ENCODE results near the gene SEMA6C. TPM values are rescaled to one million over a fixed set of nuclear protein-coding genes. Genes with fewer than 3 reads are reported as not detected.

The SEMA6C gene
- total and polyA plus RNA-seq, 2 of the 8 experiments (the other 6 are each of a cell fraction or from before 2014, with no cell fraction given): 12.2 to 15.7 TPM

- Histone ChIP-seq H4K5ac (ENCODE audit: insufficient read length, low read depth, low read length) (peak overlapping the region; percentile 22), H2AFZ (ENCODE audit: low read length) (peak overlapping the region; percentile 93), H3K56ac (replicated peaks; ENCODE audit: insufficient read length, low read depth, low read length) (no peak overlapping the region), H3K27me3 (replicated peaks in 1 of 4; ENCODE audit: control insufficient read depth in 3 of 4, extremely low read depth in 1 of 4, insufficient read depth in 3 of 4, low read length in 3 of 4) (no peaks in the 10 kb centered on the region), H2BK120ac (replicated peaks; ENCODE audit: low read depth, low read length) (no peak overlapping the region), H3K27ac (ENCODE audit: low read depth, low read length) (peak overlapping the region; percentile 42; the same call in 1 of the 2 replicates), H2BK12ac (ENCODE audit: low read depth, low read length) (peak overlapping the region; percentile 20; the same call in 1 of the 2 replicates), H2BK20ac (ENCODE audit: low read length) (0 out of 2 replicates have a peak overlapping the region, but pooled peaks have one; percentile 15), H3K79me2 (ENCODE audit: control insufficient read depth in 1 of 2, insufficient read depth in 2 of 2, low read length in 2 of 2) (peaks cover 0 to 12% of the 10 kb centered on the region in 2 experiments; a peak in 2 of 4 replicates), H2AK5ac (ENCODE audit: low read depth, low read length) (no peak overlapping the region), H4K8ac (ENCODE audit: extremely low read depth, insufficient read depth, low read length) (no peak overlapping the region), H2BK5ac (ENCODE audit: low read depth, low read length) (peak overlapping the region; percentile 85), H3K9me3 (ENCODE audit: insufficient read depth in 2 of 2, low read depth in 1 of 2, low read length in 1 of 2) (no peaks in the 10 kb centered on the region), H3K4ac (replicated peaks; ENCODE audit: insufficient read length, low read depth, low read length) (no peak overlapping the region), H4K20me1 (replicated peaks in 1 of 2; ENCODE audit: control insufficient read depth in 1 of 2, insufficient read depth in 2 of 2, low read length in 2 of 2) (no peaks in the 10 kb centered on the region), H3K4me1 (replicated peaks in 1 of 4; ENCODE audit: control insufficient read depth in 3 of 4, insufficient read depth in 4 of 4, low read length in 3 of 4) (peaks cover 5 to 10% (median 5%) of the 10 kb centered on the region in 4 experiments), H3K4me2 (ENCODE audit: insufficient read depth in 1 of 2, low read depth in 2 of 2, low read length in 2 of 2) (peak overlapping the region; percentile 74 to 89), H3K14ac (ENCODE audit: insufficient read length) (no peak overlapping the region), H3K36me3 (ENCODE audit: control insufficient read depth in 2 of 4, insufficient read depth in 4 of 4, low read length in 3 of 4) (peaks cover 0 to 18% (median 8%) of the 10 kb centered on the region in 4 experiments; a peak in 5 of 8 replicates), H3K9ac (replicated peaks in 1 of 4; ENCODE audit: extremely low read depth in 1 of 4, low read depth in 3 of 4, low read length in 3 of 4) (peak overlapping the region in 3 of 4 experiments; percentile 49 to 89 (median 50); a peak in 6 of 7 replicates), H4K91ac (replicated peaks; ENCODE audit: insufficient read length, low read length) (no peak overlapping the region), H2BK15ac (ENCODE audit: low read length) (no peak overlapping the region), H3K4me3 (ENCODE audit: extremely low read depth in 1 of 4, insufficient read depth in 2 of 4, low read depth in 3 of 4, low read length in 4 of 4) (peak overlapping the region; percentile 80 to 99 (median 95)), H3K79me1 (ENCODE audit: low read depth, low read length) (0 out of 2 replicates have a peak, but pooled peaks cover 3% of the 10 kb centered on the region), H3K23ac (ENCODE audit: insufficient read length) (no peak overlapping the region), H3K23me2 (ENCODE audit: low read depth, low read length) (peaks cover 17% of the 10 kb centered on the region), H3K18ac (ENCODE audit: extremely low read depth, low read length) (peak overlapping the region; percentile 89; the same call in 1 of the 2 replicates)
- ChIA-PET CTCF (ENCODE audit: partially characterized antibody) (interaction anchor here (1.0 to 2.7 kb wide), 6 partner anchors 10 to 118 kb away, joined by 3 to 11 read pairs (median 4); partner anchors contain the start of genes C1orf56, MLLT11 and VPS72), POLR2A (ENCODE audit: partially characterized antibody) (interaction anchor here (0.7 to 2.4 kb wide), 14 partner anchors 9 to 197 kb away, joined by 3 to 13 read pairs (median 4); partner anchors contain the start of genes PSMD4, SEMA6C and TNFAIP8L2)
- TF ChIP-seq RBBP5 (IDR thresholded peaks at IDR 0.05; ENCODE audit: borderline replicate concordance, low read depth, low read length) (no peak), RXRA (IDR thresholded peaks at IDR 0.05; ENCODE audit: insufficient read depth, low read depth, low read length) (0 out of 2 replicates have a peak, but pooled peaks have one; percentile 57), TBP (IDR thresholded peaks at IDR 0.05; ENCODE audit: low read depth, low read length) (0 out of 2 replicates have a peak, but pooled peaks have one; percentile 10), SAP30 (IDR thresholded peaks at IDR 0.05; ENCODE audit: insufficient read depth, insufficient replicate concordance, low read length) (no peak), SIN3A (conservative IDR thresholded peaks at IDR 0.05 in 1 of 2, IDR thresholded peaks at IDR 0.05 in 1 of 2; ENCODE audit: low read depth in 1 of 2, low read length in 2 of 2) (peak in 1 of 2 experiments; percentile 32; a peak in 1 of 4 replicates), SP1 (IDR thresholded peaks at IDR 0.05; ENCODE audit: low read depth, low read length) (peak; percentile 50; the same call in 1 of the 2 replicates)
- peak; percentile 19 for FAIRE-seq
- 8% methylated on average over 14 of the region's 15 CpGs; no CpG with 5 or more reads in 1 of the 2 experiments for WGBS, 2 experiments (ENCODE audit: extremely low coverage in 1 of 2, insufficient coverage in 1 of 2, insufficient read length in 1 of 2, insufficient replicate concordance in 2 of 2, low coverage in 1 of 2, low lambda C conversion rate in 2 of 2, missing lambda C conversion rate in 1 of 2)
- peak in 1 of 2 experiments; percentile 66 for DNase-seq (ENCODE audit: low read depth in 1 of 2, low spot score in 2 of 2)
Observed at GRCh38 chr1:151165281-151165737, 18.9 kb upstream of the SEMA6C start.
